UCSD-AML1 (cell line): ENCODE data around the gene COL18A1.
"Not testable (repeated sequence)": the region's sequence is repeated elsewhere in the genome, so short reads cannot be mapped to it uniquely, and the experiment has no call there.

Experiments used
- DNase-seq: peaks from one replicate; lab custom pipeline; 2025; ENCODE audit not compliant: unreplicated experiment; lab: John Stamatoyannopoulos, UW

The COL18A1 gene

GRCh38 chr21:45367402-45368351 is 37.3 kb upstream of the COL18A1 start:
- no peak for DNase-seq

- not testable (repeated sequence) for DNase-seq
These were observed 35.9 kb upstream of the COL18A1 start for GRCh38 chr21:45369018-45369417.

- DNase-seq = no peak
These were observed 34.4 kb upstream of the COL18A1 start for GRCh38 chr21:45370575-45370974.

- no peak for DNase-seq
These were observed 33.9 kb upstream of the COL18A1 start for GRCh38 chr21:45371081-45371480.

- DNase-seq = no peak
These were observed 33.3 kb upstream of the COL18A1 start for GRCh38 chr21:45371655-45372054.

- DNase-seq = no peak
These were observed 32.1 kb upstream of the COL18A1 start for GRCh38 chr21:45372732-45373355.

GRCh38 chr21:45373991-45374816 is 30.8 kb upstream of the COL18A1 start:
- DNase-seq = no peak

GRCh38 chr21:45374826-45375455 is 30.0 kb upstream of the COL18A1 start:
- DNase-seq = no peak

GRCh38 chr21:45376459-45377324 is 28.3 kb upstream of the COL18A1 start:
- no peak for DNase-seq

GRCh38 chr21:45377325-45377709 is 27.6 kb upstream of the COL18A1 start:
- DNase-seq = no peak

- DNase-seq = no peak
These were observed 27.1 kb upstream of the COL18A1 start for GRCh38 chr21:45377866-45378257.

- DNase-seq = no peak
These were observed 26.6 kb upstream of the COL18A1 start for GRCh38 chr21:45378258-45378966.

GRCh38 chr21:45379171-45379900 is 25.6 kb upstream of the COL18A1 start:
- no peak for DNase-seq

GRCh38 chr21:45379901-45380330 is 25.0 kb upstream of the COL18A1 start:
- no peak for DNase-seq

- DNase-seq = no peak
These were observed 24.4 kb upstream of the COL18A1 start for GRCh38 chr21:45380566-45380965.

GRCh38 chr21:45381036-45381787 is 23.8 kb upstream of the COL18A1 start:
- DNase-seq = no peak

- no peak for DNase-seq
These were observed 22.9 kb upstream of the COL18A1 start for GRCh38 chr21:45381865-45382696.
